HEK293T (cell line): ENCODE data around the gene NEGR1.

Experiments
- CTCF ChIA-PET: fragments of 350-600 bp; formaldehyde crosslinking; extraction: SDS; loops from one replicate; lab custom pipeline; 2021; ENCODE audit warnings: antibody characterized with exemption, inconsistent platforms; lab: Yijun Ruan, JAX
- POLR2A ChIA-PET: fragments of 350-600 bp; formaldehyde crosslinking; extraction: SDS; loops from one replicate; lab custom pipeline; 2020; ENCODE audit warnings: antibody characterized with exemption, inconsistent platforms; lab: Yijun Ruan, JAX
- DNase-seq: peaks from one replicate; pipeline ENCODE4 v3.0.0; 2012; ENCODE audit warnings: mixed read lengths; ENCODE audit errors: extremely low spot score
- ARNT ChIP-seq: fragments of 450-650 bp; IDR thresholded peaks from 2 replicates; pipeline ENCODE4 v1.6.1; 2017; ENCODE audit warnings: mild to moderate bottlenecking
- BHLHE40 ChIP-seq: fragments of 450-650 bp; IDR thresholded peaks from 2 replicates; pipeline ENCODE4 v1.6.1; 2016; ENCODE audit warnings: mild to moderate bottlenecking, moderate library complexity, borderline replicate concordance
- CTBP1 ChIP-seq: fragments of 450-650 bp; IDR thresholded peaks from 2 replicates; pipeline ENCODE4 v1.6.1; 2016; ENCODE audit warnings: borderline replicate concordance
- ELF4 ChIP-seq: fragments of 450-650 bp; IDR thresholded peaks from 2 replicates; pipeline ENCODE4 v1.6.1; 2017; ENCODE audit warnings: antibody characterized with exemption
- FOXA1 ChIP-seq: fragments of 450-650 bp; IDR thresholded peaks from 2 replicates; pipeline ENCODE4 v1.6.1; 2016; ENCODE audit warnings: mild to moderate bottlenecking
- FOXK2 ChIP-seq: fragments of 450-650 bp; IDR thresholded peaks from 2 replicates; pipeline ENCODE4 v1.6.1; 2016; ENCODE audit warnings: mild to moderate bottlenecking
- FOXM1 ChIP-seq: fragments of 450-650 bp; IDR thresholded peaks from 2 replicates; pipeline ENCODE4 v1.6.1; 2017; ENCODE audit warnings: mild to moderate bottlenecking, borderline replicate concordance
- HDGF ChIP-seq: fragments of 450-650 bp; IDR thresholded peaks from 2 replicates; pipeline ENCODE4 v1.6.1; 2017; ENCODE audit warnings: antibody characterized with exemption, borderline replicate concordance
- L3MBTL2 ChIP-seq: fragments of 450-650 bp; conservative IDR thresholded peaks from 2 replicates; pipeline ENCODE4 v1.6.1; 2016; ENCODE audit warnings: mild to moderate bottlenecking
- LEF1 ChIP-seq: fragments of 450-650 bp; IDR thresholded peaks from 2 replicates; pipeline ENCODE4 v1.6.1; 2017; ENCODE audit warnings: mild to moderate bottlenecking, borderline replicate concordance
- NFRKB ChIP-seq: fragments of 450-650 bp; IDR thresholded peaks from 2 replicates; pipeline ENCODE4 v1.6.1; 2016; ENCODE audit warnings: mild to moderate bottlenecking, moderate library complexity
- PKNOX1 ChIP-seq: fragments of 450-650 bp; IDR thresholded peaks from 2 replicates; pipeline ENCODE4 v1.6.1; 2016
- SP1 ChIP-seq: fragments of 450-650 bp; IDR thresholded peaks from 2 replicates; pipeline ENCODE4 v1.6.1; 2017
- SUZ12 ChIP-seq: fragments of 450-650 bp; IDR thresholded peaks from 2 replicates; pipeline ENCODE4 v1.6.1; 2016; ENCODE audit warnings: mild to moderate bottlenecking
- TARDBP ChIP-seq: fragments of 450-650 bp; IDR thresholded peaks from 2 replicates; pipeline ENCODE4 v1.6.1; 2016
- ZNF384 ChIP-seq: fragments of 450-650 bp; IDR thresholded peaks from 2 replicates; pipeline ENCODE4 v1.6.1; 2016

The NEGR1 gene

GRCh38 chr1:71566413-71566812, 715.9 kb downstream of the NEGR1 start:
- DNase-seq, result no peak
- no peak for TF ChIP-seq ZNF384
- no peak for TF ChIP-seq HDGF
- TF ChIP-seq ARNT, result no peak
- TF ChIP-seq CTBP1, result no peak
- no peak for TF ChIP-seq SUZ12
- no peak for TF ChIP-seq LEF1
- no peak for TF ChIP-seq TARDBP
- TF ChIP-seq FOXK2, result no peak
- ChIA-PET CTCF (no interaction called here), POLR2A (no interaction called here)

- ChIA-PET POLR2A (no interaction called here), CTCF (no interaction called here)
Observed at GRCh38 chr1:71565831-71566230, 716.5 kb downstream of the NEGR1 start.

GRCh38 chr1:71565262-71565661, 717.1 kb downstream of the NEGR1 start:
- no peak for DNase-seq
- ChIA-PET CTCF (no interaction called here), POLR2A (no interaction called here)
- TF ChIP-seq SP1 (no peak), CTBP1 (no peak), FOXK2 (no peak), FOXA1 (no peak), BHLHE40 (no peak), HDGF (no peak), TARDBP (no peak), NFRKB (no peak), PKNOX1 (no peak), L3MBTL2 (no peak), FOXM1 (no peak), ELF4 (no peak), SUZ12 (no peak), ARNT (no peak), ZNF384 (no peak)

More at GRCh38 chr1:71565831-71566230, 716.5 kb downstream of the NEGR1 start:
- no peak for DNase-seq
- no peak for TF ChIP-seq PKNOX1
- TF ChIP-seq FOXK2, result no peak
- no peak for TF ChIP-seq TARDBP
- TF ChIP-seq HDGF, result no peak
- TF ChIP-seq ZNF384, result no peak
- TF ChIP-seq CTBP1, result no peak
- TF ChIP-seq ELF4, result no peak
- TF ChIP-seq ARNT, result no peak
- no peak for TF ChIP-seq L3MBTL2
- no peak for TF ChIP-seq SUZ12

- ChIA-PET CTCF (no interaction called here), POLR2A (no interaction called here)
- TF ChIP-seq HDGF (no peak), BHLHE40 (no peak), ZNF384 (no peak), CTBP1 (no peak), PKNOX1 (no peak), FOXK2 (no peak), SUZ12 (no peak), ELF4 (no peak), FOXA1 (no peak), ARNT (no peak), SP1 (no peak), TARDBP (no peak), NFRKB (no peak), LEF1 (no peak), FOXM1 (no peak), L3MBTL2 (no peak)
- DNase-seq, result no peak
Observed at GRCh38 chr1:71562298-71562697, 720.0 kb downstream of the NEGR1 start.

- POLR2A ChIA-PET, result no interaction called here
- TF ChIP-seq BHLHE40, result no peak
- TF ChIP-seq HDGF, result no peak
- TF ChIP-seq SUZ12, result no peak
- no peak for TF ChIP-seq NFRKB
- TF ChIP-seq FOXM1, result no peak
- TF ChIP-seq PKNOX1, result no peak
- TF ChIP-seq ELF4, result no peak
- no peak for TF ChIP-seq L3MBTL2
- TF ChIP-seq SP1, result no peak
- TF ChIP-seq FOXA1, result no peak
- no peak for TF ChIP-seq ZNF384
- DNase-seq, result no peak
- CTCF ChIA-PET, result no interaction called here
Observed at GRCh38 chr1:71561729-71562128, 720.6 kb downstream of the NEGR1 start.

- POLR2A ChIA-PET, result no interaction called here
Observed at GRCh38 chr1:71561206-71561605, 721.1 kb downstream of the NEGR1 start.

More at GRCh38 chr1:71561206-71561605, 721.1 kb downstream of the NEGR1 start:
- no peak for DNase-seq
- TF ChIP-seq LEF1 (no peak), PKNOX1 (no peak), SUZ12 (no peak), ZNF384 (no peak), HDGF (no peak), TARDBP (no peak), ELF4 (no peak), FOXK2 (no peak), SP1 (no peak), FOXM1 (no peak), FOXA1 (no peak), CTBP1 (no peak)
- CTCF ChIA-PET, result no interaction called here
